H1 (cell line): Measurements from ENCODE around the gene DELE1. TPM values are rescaled to one million over a fixed set of nuclear protein-coding genes. Genes with fewer than 3 reads are reported as not detected.
A peak's percentile ranks its signal among the peaks of the same experiment; 100 is the strongest.

ENCODE experiments used
- CTCF ChIA-PET: fragments of 300-600 bp; sonication (Branson Sonifier 250); formaldehyde crosslinking; loops from one replicate; lab custom pipeline; 2021; ENCODE audit not compliant: partially characterized antibody; lab: Charles Lee
- POLR2A ChIA-PET: fragments of 300-600 bp; sonication (Branson Sonifier 250); formaldehyde crosslinking; loops from one replicate; lab custom pipeline; 2021; ENCODE audit warnings: inconsistent platforms; ENCODE audit not compliant: partially characterized antibody; lab: Charles Lee
- DNase-seq, 2 experiments: peaks; one replicate each; pipeline versions ENCODE4 v3.0.0 to v3.0.0-alpha.2; 2010 to 2022; ENCODE audit warnings: low spot score in 2 of 2, low read depth in 1 of 2, mixed read lengths in 1 of 2
- FAIRE-seq: peaks from 2 replicates; lab custom pipeline; 2011; peaks lifted over from hg19 to GRCh38; lab: Jason Lieb, UNC
- H2AFZ ChIP-seq: 2 replicates; pipeline ENCODE4 v1.8.1; 2012; ENCODE audit warnings: low read length, inconsistent platforms
- H2AK5ac ChIP-seq: 2 replicates; pipeline ENCODE4 v1.6.1; 2013; ENCODE audit warnings: low read depth, low read length
- H2BK120ac ChIP-seq: replicated peaks from 2 replicates; pipeline ENCODE3; 2013; ENCODE audit warnings: low read depth, low read length, inconsistent platforms
- H2BK12ac ChIP-seq: 2 replicates; pipeline ENCODE4 v1.6.1; 2013; ENCODE audit warnings: low read depth, low read length
- H2BK15ac ChIP-seq: 2 replicates; pipeline ENCODE4 v1.6.1; 2013; ENCODE audit warnings: low read length
- H2BK20ac ChIP-seq: 2 replicates; pipeline ENCODE4 v1.6.1; 2013; ENCODE audit warnings: low read length
- H2BK5ac ChIP-seq: 2 replicates; pipeline ENCODE4 v1.6.1; 2013; ENCODE audit warnings: low read depth, low read length
- H3K14ac ChIP-seq: 2 replicates; pipeline ENCODE4 v1.6.1; 2013; ENCODE audit warnings: inconsistent platforms; ENCODE audit not compliant: insufficient read length
- H3K18ac ChIP-seq: 2 replicates; pipeline ENCODE4 v1.6.1; 2013; ENCODE audit warnings: low read length; ENCODE audit errors: extremely low read depth
- H3K23ac ChIP-seq: 2 replicates; pipeline ENCODE4 v1.6.1; 2013; ENCODE audit warnings: inconsistent platforms; ENCODE audit not compliant: insufficient read length
- H3K23me2 ChIP-seq: 2 replicates; pipeline ENCODE4 v1.6.1; 2013; ENCODE audit warnings: low read depth, low read length
- H3K27ac ChIP-seq: 2 replicates; pipeline ENCODE4 v1.6.1; 2011; ENCODE audit warnings: low read depth, low read length, inconsistent platforms
- H3K27me3 ChIP-seq, 4 experiments: replicated peaks in 1 of 4; 1 replicate in 1 of 4; 2 replicates in 3 of 4; pipeline versions ENCODE4 v1.6.1 to v1.8.1; 2011 to 2013; ENCODE audit warnings: low read length in 3 of 4, mild to moderate bottlenecking in 3 of 4, inconsistent platforms in 2 of 4, mixed read lengths in 2 of 4, moderate library complexity in 1 of 4; ENCODE audit not compliant: control insufficient read depth in 3 of 4, insufficient read depth in 3 of 4; ENCODE audit errors: extremely low read depth in 1 of 4
- H3K36me3 ChIP-seq, 4 experiments: 2 replicates each; pipeline versions ENCODE4 v1.6.1 to v1.8.1; 2011 to 2013; ENCODE audit warnings: mild to moderate bottlenecking in 4 of 4, low read length in 3 of 4, moderate library complexity in 2 of 4, control low read depth in 1 of 4, inconsistent platforms in 1 of 4; ENCODE audit not compliant: insufficient read depth in 4 of 4, control insufficient read depth in 2 of 4
- H3K4ac ChIP-seq: replicated peaks from 2 replicates; pipeline ENCODE3; 2013; ENCODE audit warnings: low read length, low read depth, mixed read lengths, inconsistent platforms; ENCODE audit not compliant: insufficient read length
- H3K4me1 ChIP-seq, 4 experiments: replicated peaks in 1 of 4; 1 replicate in 1 of 4; 2 replicates in 3 of 4; pipeline versions ENCODE4 v1.6.1 to v1.8.1; 2011 to 2013; ENCODE audit warnings: low read length in 3 of 4, inconsistent platforms in 2 of 4, mixed read lengths in 1 of 4; ENCODE audit not compliant: insufficient read depth in 4 of 4, control insufficient read depth in 3 of 4
- H3K4me2 ChIP-seq, 2 experiments: 2 replicates each; pipeline versions ENCODE4 v1.6.1 to v1.8.1; 2011 to 2013; ENCODE audit warnings: low read depth in 2 of 2, low read length in 2 of 2, control low read depth in 1 of 2, inconsistent platforms in 1 of 2, mild to moderate bottlenecking in 1 of 2; ENCODE audit not compliant: insufficient read depth in 1 of 2
- H3K4me3 ChIP-seq, 4 experiments: fragments of 200-600, 300-600 bp in 1 of 4; sonication (generic), shearing (Covaris generic), sonication (Bioruptor Twin) in 1 of 4; 2 replicates each; pipeline versions ENCODE4 v1.5.1 to v1.8.1; 2011 to 2016; ENCODE audit warnings: low read length in 4 of 4, low read depth in 3 of 4, control low read depth in 2 of 4, inconsistent platforms in 2 of 4, mild to moderate bottlenecking in 2 of 4, mixed read lengths in 1 of 4, moderate library complexity in 1 of 4; ENCODE audit not compliant: insufficient read depth in 2 of 4; ENCODE audit errors: extremely low read depth in 1 of 4
- H3K56ac ChIP-seq: replicated peaks from 2 replicates; pipeline ENCODE3; 2013; ENCODE audit warnings: low read depth, mild to moderate bottlenecking, mixed read lengths, low read length, inconsistent platforms; ENCODE audit not compliant: insufficient read length
- H3K79me1 ChIP-seq: 2 replicates; pipeline ENCODE4 v1.6.1; 2013; ENCODE audit warnings: low read depth, low read length, control low read depth
- H3K79me2 ChIP-seq, 2 experiments: 2 replicates each; pipeline versions ENCODE4 v1.6.1 to v1.8.1; 2012 to 2013; ENCODE audit warnings: low read length in 2 of 2, mild to moderate bottlenecking in 2 of 2, inconsistent platforms in 1 of 2; ENCODE audit not compliant: insufficient read depth in 2 of 2, control insufficient read depth in 1 of 2
- H3K9ac ChIP-seq, 4 experiments: replicated peaks in 1 of 4; 1 replicate in 1 of 4; 2 replicates in 3 of 4; pipeline versions ENCODE4 v1.6.1 to v1.8.1; 2011 to 2013; ENCODE audit warnings: low read depth in 3 of 4, low read length in 3 of 4, control low read depth in 2 of 4, mild to moderate bottlenecking in 2 of 4, moderate library complexity in 2 of 4, inconsistent platforms in 1 of 4; ENCODE audit errors: extremely low read depth in 1 of 4
- H3K9me3 ChIP-seq, 2 experiments: 2 replicates each; pipeline versions ENCODE4 v1.6.1 to v1.8.1; 2012 to 2013; ENCODE audit warnings: mild to moderate bottlenecking in 2 of 2, moderate library complexity in 2 of 2, control low read depth in 1 of 2, inconsistent platforms in 1 of 2, low read depth in 1 of 2, low read length in 1 of 2, mixed read lengths in 1 of 2; ENCODE audit not compliant: insufficient read depth in 2 of 2
- H4K20me1 ChIP-seq, 2 experiments: replicated peaks in 1 of 2; 2 replicates each; pipeline versions ENCODE3 to v1.8.1; 2011 to 2013; ENCODE audit warnings: inconsistent platforms in 2 of 2, low read length in 2 of 2, mild to moderate bottlenecking in 1 of 2; ENCODE audit not compliant: insufficient read depth in 2 of 2, control insufficient read depth in 1 of 2
- H4K5ac ChIP-seq: 2 replicates; pipeline ENCODE4 v1.6.1; 2013; ENCODE audit warnings: low read length, low read depth, mixed read lengths, inconsistent platforms; ENCODE audit not compliant: insufficient read length
- H4K8ac ChIP-seq: 2 replicates; pipeline ENCODE4 v1.8.0; 2013; ENCODE audit warnings: mild to moderate bottlenecking, moderate library complexity, low read length, inconsistent platforms; ENCODE audit not compliant: insufficient read depth; ENCODE audit errors: extremely low read depth
- H4K91ac ChIP-seq: replicated peaks from 2 replicates; pipeline ENCODE3; 2013; ENCODE audit warnings: low read length, mixed read lengths, inconsistent platforms; ENCODE audit not compliant: insufficient read length
- CTBP2 ChIP-seq: IDR thresholded peaks from 2 replicates; pipeline ENCODE4 v1.7.0; 2011; ENCODE audit warnings: borderline replicate concordance, mild to moderate bottlenecking, moderate library complexity, mixed read lengths, low read length; ENCODE audit not compliant: insufficient read depth, insufficient read length
- EGR1 ChIP-seq: IDR thresholded peaks from 2 replicates; pipeline ENCODE4 v1.6.1; 2011; ENCODE audit warnings: low read depth, low read length, borderline replicate concordance
- GABPA ChIP-seq: IDR thresholded peaks from 2 replicates; pipeline ENCODE4 v1.6.1; 2011; ENCODE audit warnings: mild to moderate bottlenecking, low read length, moderate library complexity, borderline replicate concordance; ENCODE audit not compliant: insufficient read depth
- PHF8 ChIP-seq: fragments of 200-600 bp; sonication (generic); conservative IDR thresholded peaks from 2 replicates; pipeline ENCODE4 v1.7.1; 2012; ENCODE audit warnings: low read depth, mild to moderate bottlenecking, inconsistent platforms, low read length, moderate library complexity
- POLR2A ChIP-seq, 2 experiments: IDR thresholded peaks; 1 replicate in 1 of 2; 2 replicates in 1 of 2; pipeline ENCODE4 v1.6.1; 2011; ENCODE audit warnings: low read depth in 2 of 2, low read length in 2 of 2, mild to moderate bottlenecking in 2 of 2; ENCODE audit errors: control extremely low read depth in 1 of 2
- POLR2AphosphoS5 ChIP-seq: IDR thresholded peaks from 2 replicates; pipeline ENCODE4 v1.6.1; 2011; ENCODE audit warnings: low read depth, low read length
- RNF2 ChIP-seq: fragments of 200-900, 300-1000 bp; sonication (generic); IDR thresholded peaks from 2 replicates; pipeline ENCODE4 v1.7.1; 2016; ENCODE audit warnings: borderline replicate concordance, low read depth, mild to moderate bottlenecking, antibody characterized with exemption, low read length; ENCODE audit not compliant: poor library complexity, severe bottlenecking; ENCODE audit errors: missing control alignments
- TAF1 ChIP-seq: IDR thresholded peaks from 2 replicates; pipeline ENCODE4 v1.6.1; 2011; ENCODE audit warnings: mild to moderate bottlenecking, low read depth, low read length
- TBP ChIP-seq: IDR thresholded peaks from 2 replicates; pipeline ENCODE4 v1.6.1; 2011; ENCODE audit warnings: low read depth, low read length, improper control_type of control experiment
- WGBS, 2 experiments: shearing (Covaris generic) in 1 of 2; methylation state at CpG; one replicate each; pipeline versions ENCODE4 v1.1.6 to v1.1.7; 2013 to 2015; ENCODE audit warnings: low lambda C conversion rate in 2 of 2, mixed read lengths in 2 of 2, inconsistent platforms in 1 of 2, low coverage in 1 of 2, missing lambda C conversion rate in 1 of 2; ENCODE audit not compliant: insufficient replicate concordance in 2 of 2, insufficient coverage in 1 of 2, insufficient read length in 1 of 2; ENCODE audit errors: extremely low coverage in 1 of 2, missing lambda C conversion rate in 1 of 2; 5-methylcytosine and 5-hydroxymethylcytosine counted together
- polyA plus RNA-seq, 7 experiments: library from polyadenylated mRNA; depleted of rRNA in 3 of 7; stranded (reverse) in 5 of 7; unstranded in 2 of 7; fragments of >200 nt in 5 of 7; fragments of 200-250 nt in 2 of 7; gene quantifications; 1 replicate in 5 of 7; 2 replicates in 1 of 7; 4 replicates in 1 of 7; pipeline versions ENCODE4 v1.2.1 to v1.2.3, GENCODE V29; 2011 to 2013; ENCODE audit warnings: missing spikeins in 2 of 7, mixed read lengths in 2 of 7
- total RNA-seq: library from RNA; stranded (reverse); fragmentation: NEBNext Ultra II Directional; extraction: Animal tissue kit (Norgen Biotek cat#: 25700); gene quantifications from 2 replicates; pipeline ENCODE4 v1.2.1, GENCODE V29; 2021

The DELE1 gene
- total and polyA plus RNA-seq, 2 of the 8 experiments (the other 6 are each of a cell fraction or from before 2014, with no cell fraction given) = 61.4 to 114 TPM

DNA sequence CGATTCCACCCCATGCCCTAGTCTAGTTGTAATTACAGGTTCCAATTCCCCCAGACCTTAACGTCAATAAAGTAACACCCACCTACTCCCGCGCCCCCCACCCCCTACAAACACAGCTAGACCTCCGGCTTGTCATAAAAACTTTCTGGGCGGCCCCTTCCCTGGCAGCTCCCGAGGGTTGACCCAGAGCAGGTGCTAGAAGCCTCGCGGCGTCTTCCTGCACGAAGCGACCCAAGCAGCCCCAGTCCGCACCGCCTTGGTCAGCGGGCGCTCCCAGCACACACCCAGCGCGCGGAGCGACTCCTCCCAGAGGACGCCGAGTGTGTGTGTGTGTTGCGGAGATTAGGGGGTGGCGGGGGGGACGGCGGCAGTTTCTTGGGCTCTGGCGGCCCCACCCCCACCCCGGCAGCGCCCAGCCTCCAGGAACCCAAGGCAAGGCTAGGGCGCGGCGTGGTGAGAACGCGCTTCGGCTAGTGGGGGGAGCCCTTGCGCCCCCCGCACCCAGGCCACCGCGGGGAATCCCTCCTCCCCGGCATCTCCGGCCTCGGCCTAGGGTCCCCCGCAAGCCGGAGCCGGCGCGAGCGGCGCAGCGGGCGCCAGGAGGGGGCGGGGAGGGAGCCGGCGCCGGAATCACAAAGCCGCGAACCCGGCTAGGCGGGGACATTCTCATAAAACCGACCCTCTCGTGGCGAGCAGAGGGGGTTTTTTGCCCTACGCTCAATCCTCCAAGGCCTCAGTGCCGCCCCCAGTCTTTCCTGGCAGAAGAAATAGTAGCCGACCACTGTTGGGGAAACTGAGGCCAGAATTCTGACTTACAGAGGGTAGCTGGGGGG lies 47.7 kb upstream of the DELE1 start:
- CTCF ChIA-PET = interaction anchor here (0.6 to 10.7 kb wide), 16 partner anchors 9 to 212 kb away, joined by 3 to 273 read pairs (median 11); partner anchors contain the start of genes DELE1 and PCDH12
- H4K8ac ChIP-seq = peak overlapping the region; percentile 99
- H3K36me3 ChIP-seq = peaks cover 0 to 6% (median 0%) of the 10 kb centered on the region in 4 experiments; a peak in 1 of 8 replicates
- H3K23ac ChIP-seq = no peak overlapping the region
- peak overlapping the region; percentile 100; the same call in 1 of the 2 replicates for H2BK12ac ChIP-seq
- DNase-seq (peak in 1 of 2 experiments; percentile 81), FAIRE-seq (no peak)
- no peak overlapping the region for H3K14ac ChIP-seq
- peak overlapping the region; percentile 99 for H3K4ac ChIP-seq
- H3K18ac ChIP-seq = peak overlapping the region; percentile 100
- H4K5ac ChIP-seq = peak overlapping the region; percentile 77
- H3K79me2 ChIP-seq = peaks cover 13 to 63% of the 10 kb centered on the region in 2 experiments
- H3K4me3 ChIP-seq = peak overlapping the region; percentile 74 to 94 (median 82)
- H2BK5ac ChIP-seq = peak overlapping the region; percentile 97
- 3% methylated on average over 35 of the region's 65 CpGs; no CpG with 5 or more reads in 1 of the 2 experiments for WGBS, 2 experiments
- H2AK5ac ChIP-seq = peak overlapping the region; percentile 71
- no peak overlapping the region for H2AFZ ChIP-seq
- H3K4me1 ChIP-seq = peaks cover 29 to 56% (median 45%) of the 10 kb centered on the region in 4 experiments
- peak overlapping the region; percentile 90 for H3K27ac ChIP-seq
- POLR2A ChIA-PET = interaction anchor here (0.6 to 13.5 kb wide), 25 partner anchors 12 to 193 kb away, joined by 3 to 210 read pairs (median 4); partner anchors contain the start of gene DELE1
- peaks cover 28% of the 10 kb centered on the region for H3K23me2 ChIP-seq
- H4K20me1 ChIP-seq = peaks cover 3 to 9% of the 10 kb centered on the region in 2 experiments
- H3K9ac ChIP-seq = peak overlapping the region; percentile 51 to 91 (median 88)
- H3K56ac ChIP-seq = peak overlapping the region; percentile 91
- peak overlapping the region; percentile 91; the same call in 1 of the 2 replicates for H2BK20ac ChIP-seq
- H4K91ac ChIP-seq = peak overlapping the region; percentile 96
- peak overlapping the region; percentile 97 to 99 for H3K4me2 ChIP-seq
- peak overlapping the region; percentile 16; the same call in 1 of the 2 replicates for H2BK15ac ChIP-seq
- H2BK120ac ChIP-seq = peak overlapping the region; percentile 41
- peaks cover 0 to 4% (median 0%) of the 10 kb centered on the region in 4 experiments; a peak in 1 of 7 replicates for H3K27me3 ChIP-seq
- peaks cover 13% of the 10 kb centered on the region for H3K79me1 ChIP-seq
- no peaks in the 10 kb centered on the region for H3K9me3 ChIP-seq
- TF ChIP-seq CTBP2 (peak; percentile 79), POLR2AphosphoS5 (no peak; the same call in 1 of the 2 replicates), RNF2 (no peak), PHF8 (peak; percentile 22; the same call in 1 of the 2 replicates), EGR1 (0 out of 2 replicates have a peak, but pooled peaks have one; percentile 18), TBP (peak; percentile 28; the same call in 1 of the 2 replicates), GABPA (no peak), TAF1 (peak; percentile 52; the same call in 1 of the 2 replicates), POLR2A (IDR thresholded peaks at IDR 0.05; ENCODE audit: control extremely low read depth in 1 of 2, low read depth in 2 of 2, low read length in 2 of 2) (peak in 1 of 2 experiments; percentile 52; a peak in 1 of 3 replicates)
